CD4-positive, alpha-beta T cell (primary cell): ENCODE measurements around the gene ADGRD1. TPM values are rescaled to one million over a fixed set of nuclear protein-coding genes. Genes with fewer than 3 reads are reported as not detected.
A peak's percentile ranks its signal among the peaks of the same experiment; 100 is the strongest.

Experiments used
- ATAC-seq: fragments of 200-7000 bp; cut with Tn5 transposase; one replicate; pipeline ENCODE4 v1.10.0; 2022; ENCODE audit warnings: mild to moderate bottlenecking; ENCODE audit not compliant: poor library complexity
- CTCF ChIA-PET: fragments of 350-600 bp; sonication (Branson Sonifier 250); formaldehyde crosslinking; loops from one replicate; lab custom pipeline; 2021; ENCODE audit warnings: antibody characterized with exemption, inconsistent platforms; lab: Charles Lee
- POLR2A ChIA-PET: fragments of 350-600 bp; sonication (Branson Sonifier 250); formaldehyde crosslinking; loops from one replicate; lab custom pipeline; 2021; ENCODE audit warnings: antibody characterized with exemption, inconsistent platforms; lab: Charles Lee
- DNase-seq, 14 experiments: peaks; one replicate each; pipeline ENCODE4 v3.0.0-alpha.2; 2013 to 2020; ENCODE audit warnings: mixed read lengths in 2 of 14
- H3K27ac ChIP-seq, 2 donors: one replicate each; pipeline versions ENCODE4 v1.5.1 to v1.7.0; 2013; ENCODE audit warnings: low read length in 2 of 2, low read depth in 1 of 2, mild to moderate bottlenecking in 1 of 2
- H3K27me3 ChIP-seq, 2 experiments: 1 replicate in 1 of 2; 2 replicates in 1 of 2; pipeline versions ENCODE4 v1.6.1 to v1.7.0; 2013; ENCODE audit warnings: low read length in 2 of 2, control low read depth in 1 of 2, mild to moderate bottlenecking in 1 of 2, moderate library complexity in 1 of 2; ENCODE audit not compliant: insufficient read depth in 2 of 2, control insufficient read depth in 1 of 2
- H3K36me3 ChIP-seq: one replicate; pipeline ENCODE4 v1.6.1; 2013; ENCODE audit warnings: low read length, control low read depth; ENCODE audit not compliant: insufficient read depth
- H3K4me1 ChIP-seq: one replicate; pipeline ENCODE4 v1.6.1; 2013; ENCODE audit warnings: low read length, control low read depth; ENCODE audit not compliant: insufficient read depth
- H3K4me3 ChIP-seq: one replicate; pipeline ENCODE4 v1.5.1; 2013; ENCODE audit warnings: mild to moderate bottlenecking, low read length, moderate library complexity
- H3K9me3 ChIP-seq, 2 experiments: 1 replicate in 1 of 2; 2 replicates in 1 of 2; pipeline versions ENCODE4 v1.6.1 to v1.7.0; 2013; ENCODE audit warnings: low read length in 2 of 2, mild to moderate bottlenecking in 2 of 2, control low read depth in 1 of 2, moderate library complexity in 1 of 2; ENCODE audit not compliant: control insufficient read depth in 1 of 2, insufficient read depth in 1 of 2
- H3K27ac Mint-ChIP-seq: one replicate; pipeline ENCODE4 v1.8.0; 2020; ENCODE audit warnings: mixed read lengths
- H3K27me3 Mint-ChIP-seq: one replicate; pipeline ENCODE4 v1.8.0; 2021; ENCODE audit warnings: mixed read lengths
- H3K36me3 Mint-ChIP-seq: one replicate; pipeline ENCODE4 v1.8.0; 2021; ENCODE audit warnings: low read depth, mixed read lengths
- H3K4me1 Mint-ChIP-seq: one replicate; pipeline ENCODE4 v1.8.0; 2021; ENCODE audit warnings: low read depth, mixed read lengths
- H3K4me3 Mint-ChIP-seq: one replicate; pipeline ENCODE4 v1.8.0; 2020; ENCODE audit warnings: mild to moderate bottlenecking, mixed read lengths
- H3K9me3 Mint-ChIP-seq: one replicate; pipeline ENCODE4 v1.8.0; 2020; ENCODE audit warnings: mixed read lengths
- intact Hi-C, 2 experiments: fragments of 100-400 bp; cut with DNase I in 1 of 2; cut with micrococcal nuclease in 1 of 2; formaldehyde crosslinking; loops; one replicate each; pipeline versions ENCODE4 v1.15.1 to v1.9.0; 2023 to 2025; cut with DNase I, micrococcal nuclease
- total RNA-seq, 174 experiments: library from RNA in 2 of 174; stranded (reverse) in 2 of 174; gene quantifications; one replicate each; pipeline ENCODE4 v1.2.3 and lab custom pipeline; 2021 to 2026
- TF ChIP-seq, protein P1 (sequence below): fragments of 200-600 bp; IDR thresholded peaks from one replicate; pipeline ENCODE4 v1.8.0; 2022; ENCODE audit warnings: antibody characterized with exemption, mild to moderate bottlenecking

Gene ADGRD1
- total RNA-seq, 2 experiments from 2014 or later: 0.22 TPM; not detected in 1

DNA sequence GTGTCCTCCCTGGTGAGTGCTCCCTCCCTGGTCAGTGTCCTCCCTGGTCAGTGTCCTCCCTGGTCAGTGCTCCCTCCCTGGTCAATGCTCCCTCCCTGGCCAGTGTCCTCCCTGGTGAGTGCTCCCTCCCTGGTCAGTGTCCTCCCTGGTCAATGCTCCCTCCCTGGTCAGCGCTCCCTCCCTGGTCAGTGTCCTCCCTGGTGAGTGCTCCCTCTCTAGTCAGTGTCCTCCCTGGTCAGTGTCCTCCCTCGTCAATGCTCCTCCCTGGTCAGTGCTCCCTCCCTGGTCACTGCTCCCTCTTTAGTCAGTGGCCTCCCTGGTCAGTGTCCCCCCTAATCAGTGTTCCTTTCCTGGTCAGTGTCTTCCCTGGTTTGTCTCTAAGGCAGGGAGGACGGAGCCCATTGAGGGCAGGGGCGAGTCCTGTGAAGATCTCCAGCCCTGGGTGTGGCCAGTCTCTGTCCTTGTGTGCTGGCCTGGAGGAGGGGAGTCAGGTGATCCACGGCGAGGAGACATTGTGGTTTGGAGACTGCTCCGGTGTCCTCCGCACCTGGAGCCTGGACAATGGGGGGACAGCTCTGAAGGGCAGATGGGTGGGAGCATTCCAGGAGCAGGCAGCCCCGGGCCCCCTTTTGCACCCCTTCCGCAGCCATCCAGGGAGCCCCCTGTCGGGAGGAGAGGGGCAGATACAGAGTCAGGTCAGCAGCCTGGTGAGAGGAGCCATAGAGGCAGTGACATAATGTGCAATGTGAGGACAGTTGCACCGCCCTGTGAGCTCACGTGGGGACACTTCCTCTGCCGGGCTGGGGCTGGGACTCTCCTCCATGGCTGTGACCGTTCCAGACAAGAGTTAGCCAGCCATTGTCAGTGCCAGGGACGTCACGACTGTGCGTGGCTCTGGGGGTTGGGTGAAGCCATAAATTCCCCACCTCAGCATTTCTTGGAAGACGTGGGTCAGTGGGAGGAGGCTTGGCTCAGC is 93.4 kb downstream of the ADGRD1 start:
- H3K4me1 ChIP-seq: no peaks in the 10 kb centered on the region
- no peak overlapping the region for H3K4me3 ChIP-seq
- Mint-ChIP-seq H3K4me3 (no peak overlapping the region), H3K27ac (no peak overlapping the region), H3K27me3 (no peaks in the 10 kb centered on the region), H3K4me1 (no peaks in the 10 kb centered on the region), H3K36me3 (no peaks in the 10 kb centered on the region), H3K9me3 (no peaks in the 10 kb centered on the region)
- peaks cover 0 to 6% of the 10 kb centered on the region in 2 experiments for H3K9me3 ChIP-seq
- H3K36me3 ChIP-seq: no peaks in the 10 kb centered on the region
- ATAC-seq: peak; percentile 21
- POLR2A ChIA-PET: no interaction called here
- no peaks in the 10 kb centered on the region for H3K27me3 ChIP-seq
- TF ChIP-seq, protein P1, sequence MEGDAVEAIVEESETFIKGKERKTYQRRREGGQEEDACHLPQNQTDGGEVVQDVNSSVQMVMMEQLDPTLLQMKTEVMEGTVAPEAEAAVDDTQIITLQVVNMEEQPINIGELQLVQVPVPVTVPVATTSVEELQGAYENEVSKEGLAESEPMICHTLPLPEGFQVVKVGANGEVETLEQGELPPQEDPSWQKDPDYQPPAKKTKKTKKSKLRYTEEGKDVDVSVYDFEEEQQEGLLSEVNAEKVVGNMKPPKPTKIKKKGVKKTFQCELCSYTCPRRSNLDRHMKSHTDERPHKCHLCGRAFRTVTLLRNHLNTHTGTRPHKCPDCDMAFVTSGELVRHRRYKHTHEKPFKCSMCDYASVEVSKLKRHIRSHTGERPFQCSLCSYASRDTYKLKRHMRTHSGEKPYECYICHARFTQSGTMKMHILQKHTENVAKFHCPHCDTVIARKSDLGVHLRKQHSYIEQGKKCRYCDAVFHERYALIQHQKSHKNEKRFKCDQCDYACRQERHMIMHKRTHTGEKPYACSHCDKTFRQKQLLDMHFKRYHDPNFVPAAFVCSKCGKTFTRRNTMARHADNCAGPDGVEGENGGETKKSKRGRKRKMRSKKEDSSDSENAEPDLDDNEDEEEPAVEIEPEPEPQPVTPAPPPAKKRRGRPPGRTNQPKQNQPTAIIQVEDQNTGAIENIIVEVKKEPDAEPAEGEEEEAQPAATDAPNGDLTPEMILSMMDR: no peak
- no peak overlapping the region for H3K27ac ChIP-seq
- intact Hi-C loops: no loop called here
- CTCF ChIA-PET: no interaction called here
- DNase-seq: peak in 1 of 14 experiments; percentile 29

GRCh38 chr12:131047789-131048610 is 94.3 kb downstream of the ADGRD1 start:
- TF ChIP-seq, protein P1: no peak
- Mint-ChIP-seq H3K4me1 (no peaks in the 10 kb centered on the region), H3K27ac (no peak overlapping the region), H3K9me3 (no peaks in the 10 kb centered on the region), H3K27me3 (no peaks in the 10 kb centered on the region), H3K4me3 (no peak overlapping the region), H3K36me3 (no peaks in the 10 kb centered on the region)
- Histone ChIP-seq H3K27me3 (no peaks in the 10 kb centered on the region), H3K36me3 (no peaks in the 10 kb centered on the region), H3K9me3 (peaks cover 0 to 6% of the 10 kb centered on the region in 2 experiments), H3K27ac (no peak overlapping the region), H3K4me1 (no peaks in the 10 kb centered on the region), H3K4me3 (no peak overlapping the region)
- no peak for DNase-seq
- CTCF ChIA-PET: no interaction called here
- intact Hi-C loops: no loop called here
- POLR2A ChIA-PET: no interaction called here
- peak; percentile 26 for ATAC-seq

DNA sequence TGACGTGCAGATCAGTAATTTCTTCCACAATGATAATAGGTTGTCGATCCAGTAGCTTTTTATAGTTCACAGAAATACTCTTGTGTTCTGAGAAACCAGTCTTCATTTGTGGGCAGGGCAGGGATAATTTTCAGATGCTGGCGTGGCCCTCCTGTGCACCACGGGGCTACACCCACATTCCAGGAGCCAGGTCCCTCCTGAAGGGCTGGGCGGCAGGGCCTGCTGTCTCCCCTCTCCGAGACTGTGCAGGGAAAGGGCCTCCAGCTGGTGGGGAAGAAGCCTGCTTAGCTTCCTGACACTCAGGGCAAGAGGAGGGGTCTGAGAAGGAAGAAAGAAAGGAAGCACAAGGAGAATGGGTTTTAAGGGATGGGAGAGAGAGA is 94.9 kb downstream of the ADGRD1 start:
- no peaks in the 10 kb centered on the region for H3K4me1 Mint-ChIP-seq
- H3K4me3 Mint-ChIP-seq: no peak overlapping the region
- Histone ChIP-seq H3K27me3 (no peaks in the 10 kb centered on the region), H3K4me1 (no peaks in the 10 kb centered on the region), H3K36me3 (no peaks in the 10 kb centered on the region), H3K9me3 (peaks cover 0 to 6% of the 10 kb centered on the region in 2 experiments), H3K4me3 (no peak overlapping the region), H3K27ac (no peak overlapping the region)
- TF ChIP-seq, protein P1: no peak
- ATAC-seq (no peak), DNase-seq (no peak)
- ChIA-PET POLR2A (no interaction called here), CTCF (no interaction called here)
- H3K9me3 Mint-ChIP-seq: no peaks in the 10 kb centered on the region
- H3K36me3 Mint-ChIP-seq: no peaks in the 10 kb centered on the region
- H3K27me3 Mint-ChIP-seq: no peaks in the 10 kb centered on the region
- H3K27ac Mint-ChIP-seq: no peak overlapping the region
- intact Hi-C loops: no loop called here
